IPS-18a (cell line): ENCODE measurements around the gene FAM107B.
"Not testable (repeated sequence)": the region's sequence is repeated elsewhere in the genome, so short reads cannot be mapped to it uniquely, and the experiment has no call there.

ENCODE experiments used
- H3K27ac ChIP-seq: one replicate; pipeline ENCODE4 v1.5.1; 2013; ENCODE audit warnings: low read length
- H3K27me3 ChIP-seq: one replicate; pipeline ENCODE4 v1.6.1; 2013; ENCODE audit warnings: mild to moderate bottlenecking, low read length; ENCODE audit not compliant: control insufficient read depth, insufficient read depth
- H3K36me3 ChIP-seq: one replicate; pipeline ENCODE4 v1.6.1; 2013; ENCODE audit warnings: low read depth, low read length; ENCODE audit not compliant: control insufficient read depth
- H3K4me1 ChIP-seq: one replicate; pipeline ENCODE4 v1.6.1; 2013; ENCODE audit warnings: low read depth, low read length; ENCODE audit not compliant: control insufficient read depth
- H3K4me3 ChIP-seq: one replicate; pipeline ENCODE4 v1.5.1; 2013; ENCODE audit warnings: low read length
- H3K9ac ChIP-seq: one replicate; pipeline ENCODE4 v1.6.1; 2013; ENCODE audit warnings: mild to moderate bottlenecking, low read length, moderate library complexity
- H3K9me3 ChIP-seq: one replicate; pipeline ENCODE4 v1.6.1; 2013; ENCODE audit warnings: low read depth, low read length; ENCODE audit not compliant: control insufficient read depth

The FAM107B gene

DNA sequence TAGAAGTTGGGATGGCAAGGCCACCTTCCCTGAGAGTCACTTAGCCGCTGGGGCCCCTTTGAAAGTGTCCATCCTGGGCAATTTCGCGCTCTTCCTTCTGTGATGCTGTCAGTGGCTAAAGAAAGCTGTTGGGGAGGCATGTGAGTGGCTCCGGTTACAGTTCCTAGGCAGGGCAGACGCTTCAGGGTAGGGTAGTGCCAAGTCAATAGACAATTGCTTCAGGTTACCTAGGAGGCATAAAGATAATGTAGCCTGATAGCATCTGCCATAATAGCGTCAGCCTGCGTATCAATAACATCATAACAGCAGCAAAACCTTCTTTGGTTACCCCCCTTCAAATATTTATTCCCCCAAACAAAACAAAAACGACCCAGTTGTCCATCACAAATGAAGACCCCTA, at the start of gene FAM107B:
FAM107B (minus strand) TSS at position 101 of the 400 bp plus-strand sequence. CDS start 234 bp downstream, outside the sequence.
- no peaks in the 10 kb centered on the region for H3K27me3 ChIP-seq
- H3K4me1 ChIP-seq: no peaks in the 10 kb centered on the region
- no peak within 1 kb of the TSS for H3K27ac ChIP-seq
- H3K9ac ChIP-seq: no peak within 1 kb of the TSS
- H3K36me3 ChIP-seq: no peaks in the 10 kb centered on the region
- no peaks in the 10 kb centered on the region for H3K9me3 ChIP-seq
- no peak within 1 kb of the TSS for H3K4me3 ChIP-seq

DNA sequence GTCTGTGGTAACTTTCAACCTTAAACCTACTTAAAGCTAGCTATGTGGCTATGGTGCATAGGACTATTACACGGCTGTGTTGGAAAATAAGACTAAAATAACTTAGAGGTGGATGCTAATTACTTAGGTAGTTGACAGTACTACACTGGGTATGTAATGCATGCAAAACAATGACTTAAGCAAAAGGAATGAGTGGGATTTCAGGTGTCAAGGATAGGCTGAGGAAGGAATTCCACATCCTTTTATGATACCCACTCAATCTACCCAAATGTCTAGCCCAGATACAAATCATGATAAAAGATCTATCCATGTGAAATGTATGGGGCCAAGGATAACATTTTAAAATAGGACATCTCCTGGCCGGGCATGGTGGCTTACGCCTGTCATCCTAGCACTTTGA, 49.3 kb upstream of the FAM107B start:
- H3K27me3 ChIP-seq: no peaks in the 10 kb centered on the region
- no peak overlapping the region for H3K4me3 ChIP-seq
- H3K36me3 ChIP-seq: no peaks in the 10 kb centered on the region
- no peak overlapping the region for H3K9ac ChIP-seq
- H3K4me1 ChIP-seq: peaks cover 9% of the 10 kb centered on the region
- no peaks in the 10 kb centered on the region for H3K9me3 ChIP-seq
- no peak overlapping the region for H3K27ac ChIP-seq

DNA sequence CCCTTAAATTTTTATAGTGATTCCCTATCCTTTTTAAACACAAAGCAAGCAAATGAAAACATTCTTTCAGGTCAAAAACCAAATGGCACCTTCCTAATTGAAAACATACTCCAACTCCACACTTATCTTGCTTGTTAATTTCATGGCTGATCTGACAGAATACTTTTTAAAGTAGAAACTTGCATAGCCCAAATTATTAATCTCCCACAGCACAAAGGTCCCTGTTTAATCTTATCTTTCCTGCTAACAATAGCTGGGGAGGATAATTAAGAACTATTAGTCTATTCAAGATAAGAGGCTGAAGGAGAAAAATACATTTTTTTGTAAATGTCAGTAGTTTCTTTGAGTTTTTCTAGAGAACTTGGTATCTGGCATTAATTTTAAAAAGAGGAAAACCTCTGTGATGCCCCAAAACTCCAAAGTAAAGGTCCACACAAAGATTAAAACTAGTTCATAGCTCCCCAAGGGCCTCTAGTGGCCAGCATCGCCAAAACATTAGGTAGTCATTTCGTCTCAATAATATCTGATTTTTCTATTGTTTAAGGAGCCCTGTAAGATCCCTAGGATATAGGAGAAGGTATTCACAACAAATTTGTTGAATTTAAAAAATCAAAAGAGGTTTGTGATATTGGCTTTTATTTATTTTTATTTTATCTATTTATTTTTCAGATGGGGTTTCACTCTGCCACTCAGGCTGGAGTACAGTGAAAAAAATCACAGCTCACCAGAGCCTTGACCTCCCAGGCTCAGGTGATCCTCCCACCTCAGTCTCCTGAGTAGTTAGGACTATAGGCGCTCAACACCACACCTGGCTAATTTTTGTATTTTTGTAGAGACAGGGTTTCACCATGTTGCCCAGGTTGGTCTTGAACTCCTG, 48.4 kb upstream of the FAM107B start:
- no peak overlapping the region for H3K4me3 ChIP-seq
- H3K27me3 ChIP-seq: no peaks in the 10 kb centered on the region
- H3K27ac ChIP-seq: no peak overlapping the region
- H3K36me3 ChIP-seq: no peaks in the 10 kb centered on the region
- no peaks in the 10 kb centered on the region for H3K9me3 ChIP-seq
- H3K4me1 ChIP-seq: peaks cover 9% of the 10 kb centered on the region
- H3K9ac ChIP-seq: no peak overlapping the region

DNA sequence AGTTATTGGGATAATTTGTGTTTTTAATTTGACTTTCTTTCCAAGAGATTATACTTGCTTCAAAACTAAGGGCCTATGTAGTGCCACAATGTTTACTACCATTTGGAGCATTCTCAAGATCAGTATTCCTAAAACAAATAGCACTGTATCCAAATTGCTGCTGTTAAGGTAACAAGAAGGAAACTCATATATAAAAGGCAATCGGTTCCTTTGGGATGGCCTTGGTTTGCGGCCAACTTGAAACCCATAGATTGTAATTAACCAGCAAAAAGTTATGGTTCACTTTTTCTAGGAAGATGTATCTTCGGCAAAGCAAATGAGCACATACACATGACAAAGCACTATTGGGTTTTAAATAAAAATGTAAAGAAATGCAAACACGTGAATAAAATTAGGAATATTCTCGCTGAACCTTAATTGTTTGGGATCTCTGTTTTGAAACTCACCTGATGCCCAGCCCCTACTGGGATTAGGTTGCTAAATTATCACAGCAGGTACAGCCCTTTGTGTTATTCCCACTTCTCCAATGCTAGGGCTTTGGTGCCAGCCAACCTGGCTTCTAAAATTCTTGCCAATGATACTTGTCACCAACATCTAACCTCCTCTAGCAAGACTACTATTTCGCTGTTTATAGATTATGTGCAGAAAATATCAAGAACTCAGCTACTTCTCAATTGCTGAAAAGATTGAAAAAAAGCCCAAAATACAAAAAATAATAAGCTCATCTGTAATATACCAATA, 47.1 kb upstream of the FAM107B start:
- H3K27ac ChIP-seq: no peak overlapping the region
- H3K9me3 ChIP-seq: no peaks in the 10 kb centered on the region
- H3K36me3 ChIP-seq: no peaks in the 10 kb centered on the region
- no peak overlapping the region for H3K9ac ChIP-seq
- H3K4me3 ChIP-seq: no peak overlapping the region
- H3K27me3 ChIP-seq: no peaks in the 10 kb centered on the region
- peaks cover 9% of the 10 kb centered on the region for H3K4me1 ChIP-seq

DNA sequence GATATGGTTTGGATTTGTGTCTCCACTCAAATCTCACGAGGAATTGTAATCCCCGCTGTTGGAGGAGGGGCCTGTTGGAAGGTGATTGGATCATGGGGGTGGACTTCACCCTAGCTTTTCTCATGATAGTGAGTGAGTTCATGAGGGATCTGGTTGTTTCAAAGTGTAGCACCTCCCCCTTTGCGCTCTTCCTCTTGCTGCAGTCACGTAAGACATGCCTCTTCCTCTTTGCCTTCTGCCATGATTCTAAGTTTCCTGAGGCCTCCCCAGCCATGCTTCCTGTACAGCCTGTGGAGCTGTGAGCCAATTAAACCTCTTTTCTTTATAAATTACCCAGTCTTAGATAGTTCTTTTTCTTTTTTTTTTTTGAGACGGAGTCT, 46.1 kb upstream of the FAM107B start:
- Histone ChIP-seq H3K9ac (no peak overlapping the region), H3K4me1 (peaks cover 9% of the 10 kb centered on the region), H3K27me3 (no peaks in the 10 kb centered on the region), H3K36me3 (no peaks in the 10 kb centered on the region), H3K9me3 (no peaks in the 10 kb centered on the region), H3K27ac (no peak overlapping the region), H3K4me3 (no peak overlapping the region)

DNA sequence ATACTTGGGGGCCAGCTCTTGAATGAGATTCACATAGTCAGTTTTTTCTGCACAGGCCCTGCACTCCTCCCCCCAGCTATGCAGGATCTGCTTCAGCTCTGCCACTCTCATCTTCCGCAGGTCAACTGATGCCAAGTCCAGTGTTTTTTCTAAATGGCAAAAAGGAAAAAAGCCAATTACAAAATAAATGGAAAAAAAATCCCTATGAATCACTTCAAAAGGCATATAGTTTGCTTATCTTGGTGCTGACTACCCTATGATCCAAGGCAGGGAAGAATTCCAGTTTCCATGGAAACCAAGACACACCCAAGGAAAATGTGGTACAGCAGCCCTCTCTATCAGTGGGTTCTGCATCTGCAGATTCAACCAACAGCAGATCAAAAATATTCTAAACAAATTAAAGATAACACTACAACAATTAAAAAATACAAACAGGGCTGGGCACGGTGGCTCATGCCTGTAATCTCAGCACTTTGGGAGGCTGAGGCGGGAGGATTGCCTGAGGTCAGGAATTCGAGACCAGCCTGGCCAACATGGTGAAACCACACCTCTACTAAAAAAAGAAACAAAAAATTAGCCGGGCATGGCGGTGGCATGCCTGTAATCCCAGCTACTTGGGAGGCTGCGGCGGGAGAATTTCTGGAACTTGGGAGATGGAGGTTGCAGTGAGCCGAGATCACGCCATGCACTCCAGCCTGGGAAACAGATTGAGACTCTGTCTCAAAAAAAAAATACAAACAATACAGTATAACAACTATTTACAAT, 45.5 kb upstream of the FAM107B start:
- Histone ChIP-seq H3K9ac (no peak overlapping the region), H3K36me3 (no peaks in the 10 kb centered on the region), H3K27me3 (no peaks in the 10 kb centered on the region), H3K9me3 (no peaks in the 10 kb centered on the region), H3K4me1 (peaks cover 9% of the 10 kb centered on the region), H3K4me3 (no peak overlapping the region), H3K27ac (no peak overlapping the region)

DNA sequence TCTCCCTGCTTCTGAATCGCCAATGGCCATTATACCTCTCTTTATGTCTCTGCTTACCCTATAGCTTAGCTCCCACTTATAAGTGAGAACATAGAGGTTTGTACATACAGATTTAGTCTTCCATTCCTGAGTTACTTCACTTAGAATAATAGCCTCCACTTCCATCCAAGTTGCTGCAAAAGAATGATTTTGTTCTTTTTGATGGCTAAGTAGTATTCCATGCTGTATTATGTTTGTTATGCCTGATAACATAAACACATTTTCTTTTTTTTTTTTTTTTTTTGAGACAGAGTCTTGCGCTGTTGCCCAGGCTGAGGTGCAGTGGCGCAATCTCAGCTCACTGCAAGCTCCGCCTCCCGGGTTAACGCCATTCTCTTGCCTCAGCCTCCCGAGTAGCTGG, 42.0 kb upstream of the FAM107B start:
- H3K36me3 ChIP-seq, H3K9me3 ChIP-seq, H3K4me3 ChIP-seq, H3K27ac ChIP-seq, H3K9ac ChIP-seq, H3K4me1 ChIP-seq, H3K27me3 ChIP-seq: not testable (repeated sequence)

DNA sequence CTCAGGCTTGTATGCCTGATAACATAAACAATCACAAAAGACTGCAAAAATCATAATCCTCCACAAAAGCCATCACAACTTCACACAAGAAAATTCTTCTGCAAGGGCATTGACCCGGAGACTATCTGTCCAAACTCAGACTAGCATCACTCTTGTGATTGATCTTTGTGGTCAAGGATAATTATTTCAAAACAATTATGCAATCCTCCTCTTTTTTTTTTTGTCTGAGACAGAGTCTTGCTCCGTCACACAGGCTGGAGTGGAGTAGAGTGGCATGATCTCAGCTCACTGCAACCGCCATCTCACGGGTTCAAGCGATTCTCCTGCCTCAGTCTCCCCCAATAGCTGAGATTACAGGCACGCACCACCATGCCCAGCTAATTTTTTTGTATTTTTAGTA, 41.0 kb upstream of the FAM107B start:
- Histone ChIP-seq H3K9ac (no peak overlapping the region), H3K36me3 (no peaks in the 10 kb centered on the region), H3K4me1 (peaks cover 2% of the 10 kb centered on the region), H3K4me3 (no peak overlapping the region), H3K27me3 (no peaks in the 10 kb centered on the region), H3K27ac (no peak overlapping the region), H3K9me3 (no peaks in the 10 kb centered on the region)

DNA sequence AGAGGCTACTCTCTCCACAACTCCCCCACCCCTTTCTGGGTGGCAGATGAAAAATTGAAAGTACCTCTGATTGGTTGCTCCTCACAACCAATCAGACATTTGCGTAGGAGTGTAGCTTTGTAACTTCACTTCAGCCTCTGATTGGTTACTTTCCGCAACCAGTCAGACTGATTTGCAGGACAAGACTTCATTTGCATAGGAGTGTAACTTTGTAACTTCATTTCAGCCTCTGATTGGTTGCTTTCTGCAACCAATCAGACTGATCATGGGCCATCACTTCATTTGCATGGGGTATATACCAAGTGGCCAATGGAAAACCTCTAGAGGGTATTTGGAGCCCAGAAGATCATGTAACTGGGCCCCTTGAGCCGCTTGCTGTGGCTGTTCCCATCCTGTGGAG, 37.6 kb upstream of the FAM107B start:
- H3K4me3 ChIP-seq: no peak overlapping the region
- H3K27ac ChIP-seq: no peak overlapping the region
- H3K9ac ChIP-seq: no peak overlapping the region
- H3K36me3 ChIP-seq: no peaks in the 10 kb centered on the region
- H3K4me1 ChIP-seq: no peaks in the 10 kb centered on the region
- no peaks in the 10 kb centered on the region for H3K27me3 ChIP-seq
- H3K9me3 ChIP-seq: no peaks in the 10 kb centered on the region

DNA sequence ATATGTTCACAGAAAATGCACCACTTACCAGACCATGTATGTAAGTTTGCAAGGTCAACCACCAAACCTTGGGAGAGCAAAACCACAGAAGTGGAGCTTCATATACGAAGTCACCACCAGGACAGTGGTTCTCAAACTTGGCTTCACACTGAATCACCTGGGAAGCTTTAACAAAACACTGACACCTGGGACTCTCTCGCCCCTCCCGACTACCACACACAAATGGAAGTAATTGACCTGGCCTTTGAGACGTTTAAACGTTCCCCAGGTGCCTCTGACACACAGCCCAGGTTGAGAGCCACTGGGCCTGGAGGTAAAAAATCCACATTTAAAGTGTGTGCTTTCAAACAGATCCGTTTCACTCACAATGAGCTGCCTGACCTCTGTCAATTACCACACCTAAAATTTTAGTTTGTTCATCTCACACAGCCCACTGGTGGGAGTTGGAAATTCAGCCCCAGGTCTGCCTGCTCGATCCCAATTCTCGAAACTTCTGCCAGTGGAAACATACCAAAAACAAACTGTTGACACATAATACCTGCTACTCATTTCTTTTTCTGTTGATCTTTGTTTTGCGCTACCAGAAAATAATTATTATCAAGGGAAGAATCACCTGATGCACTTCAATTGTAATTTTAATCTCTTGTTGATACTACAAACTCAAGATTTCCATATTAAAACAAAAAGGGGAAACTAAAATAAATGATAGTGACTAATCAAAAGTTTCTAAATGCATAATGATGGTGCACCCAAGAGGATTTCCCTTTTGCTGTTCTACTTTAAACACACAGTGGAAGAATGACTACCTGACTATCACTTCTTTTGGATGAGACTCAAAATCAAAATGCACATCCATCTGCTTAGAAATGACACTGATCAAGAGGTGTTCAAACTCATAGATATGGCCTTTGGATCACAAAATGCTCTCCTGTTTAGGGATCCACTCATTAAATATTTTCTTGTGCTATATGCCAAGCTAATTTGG, 36.6 kb upstream of the FAM107B start:
- no peaks in the 10 kb centered on the region for H3K4me1 ChIP-seq
- H3K27me3 ChIP-seq: no peaks in the 10 kb centered on the region
- no peaks in the 10 kb centered on the region for H3K9me3 ChIP-seq
- H3K4me3 ChIP-seq: no peak overlapping the region
- H3K36me3 ChIP-seq: no peaks in the 10 kb centered on the region
- no peak overlapping the region for H3K27ac ChIP-seq
- H3K9ac ChIP-seq: no peak overlapping the region
